ENCODE data around the gene GOLGA8O.
"Not testable (repeated sequence)": the region's sequence is repeated elsewhere in the genome, so short reads cannot be mapped to it uniquely, and the experiment has no call there.

DNA sequence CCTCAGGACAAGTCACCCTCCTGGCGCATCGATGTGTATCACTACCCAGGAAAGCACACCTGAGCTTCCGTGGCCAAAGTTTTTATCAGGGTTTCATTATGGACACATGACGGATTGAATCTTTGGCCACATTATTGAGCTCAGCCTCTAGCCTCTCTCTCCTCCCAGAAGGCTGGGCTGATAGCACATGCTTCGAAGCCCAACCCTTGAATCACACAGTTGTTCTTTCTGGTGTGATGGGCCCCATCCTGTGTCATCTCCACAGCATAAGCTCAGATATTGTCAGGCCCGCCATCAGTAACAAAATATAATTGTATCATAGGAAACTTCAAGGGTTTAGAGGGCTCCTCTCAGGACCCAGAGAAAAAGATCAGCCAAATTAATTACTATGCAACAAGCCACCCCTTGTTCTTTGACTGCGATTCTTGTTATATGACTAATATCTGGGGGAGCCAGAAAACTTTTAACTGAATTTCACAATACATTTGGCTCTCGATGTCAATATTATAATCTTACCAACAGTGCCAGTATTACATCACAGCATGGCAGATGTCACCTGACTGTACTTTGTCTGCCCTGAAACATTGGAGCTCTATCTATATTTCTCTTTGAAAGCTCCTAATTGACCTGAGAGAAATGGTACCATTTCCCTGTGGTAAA, 48.8 kb upstream of the GOLGA8O start:
- TF ChIP-seq, protein P1, sequence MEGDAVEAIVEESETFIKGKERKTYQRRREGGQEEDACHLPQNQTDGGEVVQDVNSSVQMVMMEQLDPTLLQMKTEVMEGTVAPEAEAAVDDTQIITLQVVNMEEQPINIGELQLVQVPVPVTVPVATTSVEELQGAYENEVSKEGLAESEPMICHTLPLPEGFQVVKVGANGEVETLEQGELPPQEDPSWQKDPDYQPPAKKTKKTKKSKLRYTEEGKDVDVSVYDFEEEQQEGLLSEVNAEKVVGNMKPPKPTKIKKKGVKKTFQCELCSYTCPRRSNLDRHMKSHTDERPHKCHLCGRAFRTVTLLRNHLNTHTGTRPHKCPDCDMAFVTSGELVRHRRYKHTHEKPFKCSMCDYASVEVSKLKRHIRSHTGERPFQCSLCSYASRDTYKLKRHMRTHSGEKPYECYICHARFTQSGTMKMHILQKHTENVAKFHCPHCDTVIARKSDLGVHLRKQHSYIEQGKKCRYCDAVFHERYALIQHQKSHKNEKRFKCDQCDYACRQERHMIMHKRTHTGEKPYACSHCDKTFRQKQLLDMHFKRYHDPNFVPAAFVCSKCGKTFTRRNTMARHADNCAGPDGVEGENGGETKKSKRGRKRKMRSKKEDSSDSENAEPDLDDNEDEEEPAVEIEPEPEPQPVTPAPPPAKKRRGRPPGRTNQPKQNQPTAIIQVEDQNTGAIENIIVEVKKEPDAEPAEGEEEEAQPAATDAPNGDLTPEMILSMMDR (IDR thresholded peaks at IDR 0.05) = not testable (repeated sequence)
- TF ChIP-seq POLR2AphosphoS5 (IDR thresholded peaks at IDR 0.05) = not testable (repeated sequence)
